ENCODE measurements around the gene BLVRB. TPM values are rescaled to one million over a fixed set of nuclear protein-coding genes. Genes with fewer than 3 reads are reported as not detected.
"Not testable (repeated sequence)": the region's sequence is repeated elsewhere in the genome, so short reads cannot be mapped to it uniquely, and the experiment has no call there.

The BLVRB gene
- polyA plus RNA-seq, 1 donor = 90.8 TPM

GRCh38 chr19:40443131-40443999 is 22.2 kb downstream of the BLVRB start:
- DNase-seq = peak; percentile 100
- peak overlapping the region; percentile 97 for H3K27ac ChIP-seq (ENCODE audit: low read length)
- peak overlapping the region; percentile 91 for H3K4me3 ChIP-seq (ENCODE audit: low read length)
- peaks cover 10% of the 10 kb centered on the region for H3K4me1 ChIP-seq (ENCODE audit: control insufficient read depth, insufficient read depth, low read length)
- H3K9me3 ChIP-seq (ENCODE audit: control insufficient read depth, low read depth, low read length) = no peaks in the 10 kb centered on the region
- 4% methylated on average over 4 of the region's 52 CpGs for WGBS (ENCODE audit: insufficient coverage, low lambda C conversion rate)
- no peaks in the 10 kb centered on the region for H3K27me3 ChIP-seq (ENCODE audit: control insufficient read depth, insufficient read depth, low read length)
- H3K36me3 ChIP-seq (ENCODE audit: control insufficient read depth, insufficient read depth, low read length) = peaks cover 35% of the 10 kb centered on the region

- peaks cover 27% of the 10 kb centered on the region for H3K36me3 ChIP-seq (ENCODE audit: control insufficient read depth, insufficient read depth, low read length)
- H3K4me3 ChIP-seq (ENCODE audit: low read length) = peak overlapping the region; percentile 91
- no peaks in the 10 kb centered on the region for H3K9me3 ChIP-seq (ENCODE audit: control insufficient read depth, low read depth, low read length)
- peak overlapping the region; percentile 74 for H3K27ac ChIP-seq (ENCODE audit: low read length)
- H3K4me1 ChIP-seq (ENCODE audit: control insufficient read depth, insufficient read depth, low read length) = peaks cover 10% of the 10 kb centered on the region
- 86% methylated on average over 1 of the region's 22 CpGs for WGBS (ENCODE audit: insufficient coverage, low lambda C conversion rate)
- H3K27me3 ChIP-seq (ENCODE audit: control insufficient read depth, insufficient read depth, low read length) = no peaks in the 10 kb centered on the region
- no peak for DNase-seq
Observed at GRCh38 chr19:40442328-40443130, 23.0 kb downstream of the BLVRB start.

GRCh38 chr19:40441719-40442253 is 23.8 kb downstream of the BLVRB start:
- no peak overlapping the region for H3K4me3 ChIP-seq (ENCODE audit: low read length)
- no peak for DNase-seq
- WGBS (ENCODE audit: insufficient coverage, low lambda C conversion rate) = no CpG with 5 or more reads among the region's 11 CpGs
- H3K4me1 ChIP-seq (ENCODE audit: control insufficient read depth, insufficient read depth, low read length) = peaks cover 10% of the 10 kb centered on the region
- H3K27ac ChIP-seq (ENCODE audit: low read length) = no peak overlapping the region
- peaks cover 27% of the 10 kb centered on the region for H3K36me3 ChIP-seq (ENCODE audit: control insufficient read depth, insufficient read depth, low read length)
- no peaks in the 10 kb centered on the region for H3K27me3 ChIP-seq (ENCODE audit: control insufficient read depth, insufficient read depth, low read length)
- H3K9me3 ChIP-seq (ENCODE audit: control insufficient read depth, low read depth, low read length) = no peaks in the 10 kb centered on the region

GRCh38 chr19:40438284-40438683 is 27.3 kb downstream of the BLVRB start:
- Histone ChIP-seq H3K27ac (ENCODE audit: low read length) (no peak overlapping the region), H3K4me3 (ENCODE audit: low read length) (no peak overlapping the region), H3K4me1 (ENCODE audit: control insufficient read depth, insufficient read depth, low read length) (peaks cover 12% of the 10 kb centered on the region), H3K36me3 (ENCODE audit: control insufficient read depth, insufficient read depth, low read length) (peaks cover 27% of the 10 kb centered on the region), H3K9me3 (ENCODE audit: control insufficient read depth, low read depth, low read length) (no peaks in the 10 kb centered on the region), H3K27me3 (ENCODE audit: control insufficient read depth, insufficient read depth, low read length) (no peaks in the 10 kb centered on the region)
- WGBS (ENCODE audit: insufficient coverage, low lambda C conversion rate) = no CpG with 5 or more reads among the region's 3 CpGs
- no peak for DNase-seq

GRCh38 chr19:40433391-40434216 is 31.9 kb downstream of the BLVRB start:
- peak; percentile 92 to 95 for DNase-seq
- H3K27ac ChIP-seq (ENCODE audit: low read length) = peak overlapping the region; percentile 95
- H3K9me3 ChIP-seq (ENCODE audit: control insufficient read depth, low read depth, low read length) = no peaks in the 10 kb centered on the region
- H3K36me3 ChIP-seq (ENCODE audit: control insufficient read depth, insufficient read depth, low read length) = no peaks in the 10 kb centered on the region
- WGBS (ENCODE audit: insufficient coverage, low lambda C conversion rate) = 8% methylated on average over 2 of the region's 50 CpGs
- no peaks in the 10 kb centered on the region for H3K27me3 ChIP-seq (ENCODE audit: control insufficient read depth, insufficient read depth, low read length)
- peaks cover 16% of the 10 kb centered on the region for H3K4me1 ChIP-seq (ENCODE audit: control insufficient read depth, insufficient read depth, low read length)
- peak overlapping the region; percentile 48 for H3K4me3 ChIP-seq (ENCODE audit: low read length)

GRCh38 chr19:40432760-40433159 is 32.8 kb downstream of the BLVRB start:
- not testable (repeated sequence) for H3K9me3 ChIP-seq (ENCODE audit: control insufficient read depth, low read depth, low read length); H3K27me3 ChIP-seq (ENCODE audit: control insufficient read depth, insufficient read depth, low read length); H3K36me3 ChIP-seq (ENCODE audit: control insufficient read depth, insufficient read depth, low read length); DNase-seq
- H3K27ac ChIP-seq (ENCODE audit: low read length) = peak overlapping the region; percentile 95
- WGBS (ENCODE audit: insufficient coverage, low lambda C conversion rate) = no CpG with 5 or more reads among the region's 7 CpGs
- peaks cover 16% of the 10 kb centered on the region for H3K4me1 ChIP-seq (ENCODE audit: control insufficient read depth, insufficient read depth, low read length)
- peak overlapping the region; percentile 48 for H3K4me3 ChIP-seq (ENCODE audit: low read length)

- Histone ChIP-seq H3K27ac (ENCODE audit: low read length) (no peak overlapping the region), H3K9me3 (ENCODE audit: control insufficient read depth, low read depth, low read length) (no peaks in the 10 kb centered on the region)
Observed at GRCh38 chr19:40431698-40432097, 33.8 kb downstream of the BLVRB start.

GRCh38 chr19:40430242-40430641 is 35.3 kb downstream of the BLVRB start:
- not testable (repeated sequence) for H3K27me3 ChIP-seq (ENCODE audit: control insufficient read depth, insufficient read depth, low read length); H3K9me3 ChIP-seq (ENCODE audit: control insufficient read depth, low read depth, low read length); H3K27ac ChIP-seq (ENCODE audit: low read length); DNase-seq; H3K36me3 ChIP-seq (ENCODE audit: control insufficient read depth, insufficient read depth, low read length); H3K4me3 ChIP-seq (ENCODE audit: low read length)
- peaks cover 19% of the 10 kb centered on the region for H3K4me1 ChIP-seq (ENCODE audit: control insufficient read depth, insufficient read depth, low read length)
- WGBS (ENCODE audit: insufficient coverage, low lambda C conversion rate) = no CpG with 5 or more reads among the region's 10 CpGs

More at GRCh38 chr19:40431698-40432097, 33.8 kb downstream of the BLVRB start:
- no peaks in the 10 kb centered on the region for H3K27me3 ChIP-seq (ENCODE audit: control insufficient read depth, insufficient read depth, low read length)
- peaks cover 16% of the 10 kb centered on the region for H3K4me1 ChIP-seq (ENCODE audit: control insufficient read depth, insufficient read depth, low read length)
- no CpG with 5 or more reads among the region's 3 CpGs for WGBS (ENCODE audit: insufficient coverage, low lambda C conversion rate)
- H3K36me3 ChIP-seq (ENCODE audit: control insufficient read depth, insufficient read depth, low read length) = no peaks in the 10 kb centered on the region
- DNase-seq = no peak
- no peak overlapping the region for H3K4me3 ChIP-seq (ENCODE audit: low read length)

GRCh38 chr19:40428197-40428596 is 37.3 kb downstream of the BLVRB start:
- not testable (repeated sequence) for H3K27ac ChIP-seq (ENCODE audit: low read length); H3K4me3 ChIP-seq (ENCODE audit: low read length); DNase-seq; H3K36me3 ChIP-seq (ENCODE audit: control insufficient read depth, insufficient read depth, low read length); H3K9me3 ChIP-seq (ENCODE audit: control insufficient read depth, low read depth, low read length); H3K27me3 ChIP-seq (ENCODE audit: control insufficient read depth, insufficient read depth, low read length)
- peaks cover 21% of the 10 kb centered on the region for H3K4me1 ChIP-seq (ENCODE audit: control insufficient read depth, insufficient read depth, low read length)
- no CpG with 5 or more reads among the region's 7 CpGs for WGBS (ENCODE audit: insufficient coverage, low lambda C conversion rate)
